ENCODE data around the gene SLC26A4.

SLC26A4 gene

GRCh38 chr7:107690611-107691010 lies 30.0 kb downstream of the SLC26A4 start:
- no peak overlapping the region for H3K4me3 ChIP-seq (replicated peaks; ENCODE audit: low read depth, low read length)
- DNase-seq (ENCODE audit: extremely low read depth, low read depth) = no peak
- TF ChIP-seq CTCF (IDR thresholded peaks at IDR 0.05; ENCODE audit: low read depth, low read length, missing control alignments) = no peak

- H3K4me3 ChIP-seq (replicated peaks; ENCODE audit: low read depth, low read length) = no peak overlapping the region
- DNase-seq (ENCODE audit: extremely low read depth, low read depth) = no peak
- TF ChIP-seq CTCF (IDR thresholded peaks at IDR 0.05; ENCODE audit: low read depth, low read length, missing control alignments) = no peak
Observed at GRCh38 chr7:107691716-107692115, 31.1 kb downstream of the SLC26A4 start.

GRCh38 chr7:107692501-107692900 lies 31.9 kb downstream of the SLC26A4 start:
- H3K4me3 ChIP-seq (replicated peaks; ENCODE audit: low read depth, low read length) = no peak overlapping the region
- no peak for DNase-seq (ENCODE audit: extremely low read depth, low read depth)
- TF ChIP-seq CTCF (IDR thresholded peaks at IDR 0.05; ENCODE audit: low read depth, low read length, missing control alignments) = no peak

- no peak for DNase-seq (ENCODE audit: extremely low read depth, low read depth)
- TF ChIP-seq CTCF (IDR thresholded peaks at IDR 0.05; ENCODE audit: low read depth, low read length, missing control alignments) = no peak
- H3K4me3 ChIP-seq (replicated peaks; ENCODE audit: low read depth, low read length) = no peak overlapping the region
Observed at GRCh38 chr7:107693396-107693795, 32.8 kb downstream of the SLC26A4 start.

- TF ChIP-seq CTCF (IDR thresholded peaks at IDR 0.05; ENCODE audit: low read depth, low read length, missing control alignments) = no peak
Observed at GRCh38 chr7:107694386-107694785, 33.8 kb downstream of the SLC26A4 start.

GRCh38 chr7:107696330-107696946 lies 35.8 kb downstream of the SLC26A4 start:
- no peak overlapping the region for H3K4me3 ChIP-seq (replicated peaks; ENCODE audit: low read depth, low read length)
- DNase-seq (ENCODE audit: extremely low read depth, low read depth) = no peak
- no peak for TF ChIP-seq CTCF (IDR thresholded peaks at IDR 0.05; ENCODE audit: low read depth, low read length, missing control alignments)

More at GRCh38 chr7:107694386-107694785, 33.8 kb downstream of the SLC26A4 start:
- H3K4me3 ChIP-seq (replicated peaks; ENCODE audit: low read depth, low read length) = no peak overlapping the region
- no peak for DNase-seq (ENCODE audit: extremely low read depth, low read depth)
